T-helper 2 cell treated with Interferon-gamma antibody and Interleukin-4, amounts not matched to agents 100 ng/mL and 5 ng/mL, for 36 hours (primary cell): Measurements from ENCODE around the gene ABCA3. TPM values are rescaled to one million over a fixed set of nuclear protein-coding genes. Genes with fewer than 3 reads are reported as not detected.

Experiments used
- intact Hi-C: fragments of 100-400 bp; cut with micrococcal nuclease; formaldehyde crosslinking; loops from one replicate; pipeline ENCODE4 v1.15.1; 2023
- total RNA-seq: library from RNA; stranded (reverse); gene quantifications from 2 replicates; pipeline ENCODE4 v1.2.3, GENCODE V29; 2022

ABCA3 gene
- total RNA-seq, 1 donor from 2014 or later = 7.0 TPM

DNA sequence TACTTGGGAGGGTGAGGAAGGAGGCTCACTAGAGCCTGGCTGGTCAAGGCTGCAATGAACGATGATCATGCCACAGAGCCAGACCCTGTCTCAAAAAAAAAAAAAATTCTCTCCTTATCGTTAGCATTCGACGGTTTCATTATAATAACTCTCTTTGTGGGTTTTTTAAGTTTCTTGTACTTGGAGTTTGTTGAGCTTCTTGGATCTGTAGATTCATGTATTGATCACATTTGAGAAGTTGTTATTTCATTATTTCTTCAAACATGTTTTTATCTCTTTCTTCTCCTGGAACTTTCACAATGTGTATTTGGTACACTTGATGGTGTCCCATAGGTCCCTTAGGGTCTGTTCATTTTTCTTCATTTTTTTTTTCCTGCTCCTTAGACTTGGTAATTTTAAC is 16.8 kb upstream of the ABCA3 start:
- intact Hi-C loops = no loop called here

DNA sequence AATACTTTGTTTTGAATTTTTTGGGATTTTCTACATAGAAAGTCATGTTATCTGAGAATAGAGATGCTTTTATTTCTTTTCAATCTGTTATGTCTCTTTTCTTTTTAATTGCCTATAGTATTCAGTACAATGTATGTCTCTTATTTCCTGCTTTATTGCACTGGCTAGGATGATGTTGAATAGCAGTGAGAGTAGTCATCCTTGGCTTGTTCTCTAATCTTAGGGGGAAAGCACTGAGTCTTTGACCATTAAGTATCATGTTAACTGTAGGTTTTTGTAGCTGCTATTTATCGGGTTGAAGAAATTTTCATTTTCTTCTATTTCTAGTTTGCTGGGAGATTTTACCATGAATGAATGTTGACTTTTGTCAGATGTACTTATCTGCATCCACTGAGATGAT is 10.0 kb upstream of the ABCA3 start:
- intact Hi-C loops = no loop called here

DNA sequence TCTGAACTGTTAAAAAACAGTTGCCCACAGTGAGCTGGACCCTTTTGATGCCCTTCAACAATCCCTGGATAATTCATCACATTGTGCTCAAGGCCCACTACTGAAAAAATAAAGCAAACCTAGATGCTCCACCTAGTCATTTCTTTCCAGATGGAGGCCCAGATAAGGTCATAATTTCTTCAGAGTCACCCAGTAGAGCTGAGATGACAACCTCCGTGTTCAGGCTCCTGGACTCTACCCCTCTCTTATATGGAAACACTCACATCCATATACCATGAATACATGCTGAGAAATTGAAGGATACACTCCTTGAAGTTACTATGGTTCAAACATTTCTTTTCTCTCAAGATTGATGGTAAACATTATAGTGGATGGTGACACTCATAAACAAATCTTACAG is 2.7 kb upstream of the ABCA3 start:
- intact Hi-C loops = loop anchor here (5.0 kb wide), 1 partner anchor 991 kb away; the partner anchor contains the start of genes GNPTG and TSR3

DNA sequence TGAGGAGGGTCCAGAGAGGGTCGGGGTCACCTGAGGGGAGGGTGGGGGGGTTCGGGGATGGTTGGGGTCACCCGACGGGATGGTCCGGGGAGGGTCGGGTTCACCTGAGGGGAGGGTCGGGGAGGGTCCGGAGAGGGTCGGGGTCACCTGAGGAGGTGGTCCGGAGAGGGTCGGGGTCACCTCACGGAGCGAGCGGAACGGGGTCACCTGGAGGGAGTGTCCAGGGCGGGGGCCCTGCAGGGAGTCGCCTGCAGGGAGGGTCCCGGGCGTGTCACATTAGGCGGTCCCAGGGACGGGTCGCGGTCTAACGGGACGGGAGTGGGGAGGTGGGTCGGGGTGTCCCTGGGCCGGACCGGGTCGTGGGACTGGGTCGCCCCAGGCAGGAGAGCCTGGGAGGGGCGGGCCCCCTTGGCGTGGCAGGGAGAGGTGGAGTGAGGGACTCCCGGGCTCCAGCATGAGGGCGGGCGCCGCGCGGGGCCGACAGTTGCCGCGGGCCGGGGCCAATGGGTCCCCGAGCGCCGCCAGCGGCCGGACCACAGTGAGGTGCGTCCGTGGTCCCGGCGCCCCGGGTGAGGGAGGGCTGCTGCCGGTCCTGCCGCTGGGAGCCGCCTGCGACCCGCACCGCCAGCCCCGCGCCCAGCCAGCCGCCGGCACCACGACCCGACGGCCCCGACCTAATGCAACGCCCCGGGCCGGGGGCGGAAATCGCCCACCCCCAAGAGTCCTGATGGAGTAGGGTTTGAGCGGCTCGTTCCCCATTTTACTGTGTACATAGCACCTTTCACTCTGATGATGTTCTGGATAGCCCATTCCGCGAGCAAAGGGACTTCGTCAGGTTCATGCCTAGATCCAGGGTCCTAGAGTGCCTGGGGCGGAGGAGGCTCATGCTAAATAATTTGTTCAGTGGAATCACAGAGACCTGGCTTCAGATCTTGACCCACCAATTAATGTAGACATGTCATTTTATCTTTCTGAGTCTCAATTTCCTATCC is 1.2 kb upstream of the ABCA3 start:
- intact Hi-C loops = loop anchor here (2.0 to 5.0 kb wide), 3 partner anchors 81 to 989 kb away; partner anchors contain the start of genes GNPTG and TSR3

DNA sequence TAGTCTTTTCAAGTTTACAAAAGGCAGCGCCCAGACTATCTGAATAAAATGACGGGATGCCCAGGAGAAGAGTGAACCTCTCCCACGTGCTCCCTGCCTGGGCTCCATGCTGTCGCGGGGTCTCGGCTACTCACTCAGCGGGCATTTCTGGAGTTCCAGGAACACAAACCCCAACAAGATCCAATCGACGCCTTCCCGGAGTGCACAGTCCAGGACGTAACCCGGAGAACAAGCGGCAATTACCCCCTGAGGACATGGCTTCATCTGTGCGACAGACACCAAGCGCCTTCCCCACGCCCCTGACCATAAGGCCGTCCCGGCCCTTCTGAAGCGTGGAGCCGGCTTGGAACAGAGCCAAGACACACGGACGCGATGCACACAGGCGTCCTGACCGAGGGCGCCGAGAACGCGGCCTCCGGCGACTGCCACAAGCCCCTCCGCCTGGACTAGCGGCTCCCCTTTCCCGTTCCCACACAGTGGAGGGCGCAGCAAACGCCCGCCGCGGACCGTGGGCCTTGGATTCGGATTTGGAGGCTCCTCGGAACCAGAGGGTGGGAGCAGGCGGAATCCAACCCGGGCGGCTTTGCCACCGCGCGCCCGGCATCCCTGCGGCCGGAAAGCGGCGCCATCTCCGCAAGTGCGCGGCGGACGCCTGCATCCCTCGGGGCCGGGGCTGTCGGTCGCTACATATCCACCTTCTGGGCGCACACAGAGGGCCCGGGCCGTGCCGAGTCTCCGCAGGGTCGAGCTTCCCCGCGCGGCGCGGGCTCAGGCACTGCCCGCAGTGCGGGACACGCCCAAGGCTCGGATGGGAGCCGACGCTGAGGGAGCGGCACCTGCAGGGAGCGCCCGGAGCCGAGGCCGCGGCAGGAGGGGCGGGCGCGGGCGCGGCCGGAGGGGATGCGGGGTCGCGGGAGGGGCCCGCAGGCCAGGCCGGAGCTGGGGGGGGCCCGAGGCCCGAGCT is 725 bp downstream of the ABCA3 start:
- intact Hi-C loops = loop anchor here (2.0 to 5.0 kb wide), 3 partner anchors 83 to 988 kb away; partner anchors contain the start of genes GNPTG and TSR3

DNA sequence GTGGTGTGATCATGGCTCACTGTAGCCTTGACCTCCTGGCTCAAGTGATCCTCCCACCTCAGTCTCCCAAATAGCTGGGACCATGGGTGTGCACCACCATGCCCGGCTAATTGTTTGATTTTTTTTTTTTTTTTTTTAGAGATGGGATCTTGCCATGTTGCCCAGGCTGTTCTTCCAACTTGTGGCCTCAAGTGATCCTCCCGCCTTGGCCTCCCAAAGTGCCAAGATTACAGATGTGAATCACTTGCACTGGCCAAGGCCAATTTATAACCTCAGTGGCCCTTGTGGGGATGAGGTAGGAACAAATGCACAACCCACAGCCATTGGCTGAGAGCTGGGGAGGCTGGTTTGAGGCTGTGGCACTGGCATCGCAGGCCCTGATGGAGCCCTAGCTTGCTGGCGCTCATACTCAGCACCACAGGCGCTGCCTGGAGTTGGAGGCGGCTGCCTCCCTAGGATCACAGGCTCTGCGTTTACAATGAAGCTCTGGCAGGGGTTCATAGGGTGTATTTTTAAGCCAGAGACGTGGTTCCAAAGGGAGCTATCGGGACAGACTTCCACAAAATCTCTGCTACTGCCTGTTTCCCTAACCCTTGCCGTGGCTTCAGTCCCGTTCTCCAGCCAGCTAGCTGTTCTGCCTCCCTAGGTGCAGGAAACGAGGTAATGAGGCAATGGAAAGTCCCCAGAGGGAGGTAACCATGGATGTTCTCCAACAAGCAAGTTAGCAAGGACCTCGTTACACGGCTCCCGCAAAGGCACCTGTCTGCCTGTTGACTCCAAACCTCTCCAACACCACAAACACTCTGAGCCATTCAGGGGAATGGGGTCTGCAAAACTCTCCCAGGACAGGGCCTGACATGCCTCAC is 2.9 kb downstream of the ABCA3 start:
- intact Hi-C loops = no loop called here

DNA sequence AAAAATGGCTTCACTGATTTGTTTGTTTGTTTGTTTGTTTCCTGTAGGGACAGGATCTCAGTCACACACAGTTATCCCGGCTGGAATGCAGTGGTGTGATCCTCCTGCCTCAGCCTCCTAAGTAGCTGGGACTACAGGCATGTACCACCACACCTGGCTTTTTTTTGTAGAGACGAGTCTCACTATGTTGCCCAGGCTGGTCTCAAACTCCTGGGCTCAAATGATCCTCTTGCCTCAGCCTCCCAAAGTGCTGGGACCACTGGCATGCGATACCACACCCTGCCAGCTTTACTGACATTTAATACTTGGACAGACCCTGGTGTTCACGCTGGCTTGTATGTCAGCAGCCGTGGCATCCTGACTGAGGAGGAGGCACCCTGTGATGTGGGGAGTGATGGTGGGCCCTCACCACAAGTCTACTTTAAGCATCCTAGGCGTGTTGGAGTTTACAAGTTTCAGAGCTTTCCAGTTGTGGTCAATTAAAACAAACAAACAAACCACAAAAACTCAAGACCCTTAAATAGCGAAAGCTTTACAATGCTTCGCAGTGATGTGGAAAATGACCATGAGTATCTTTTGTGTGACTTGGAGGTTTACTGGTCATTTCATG is 5.1 kb downstream of the ABCA3 start:
- intact Hi-C loops = no loop called here

DNA sequence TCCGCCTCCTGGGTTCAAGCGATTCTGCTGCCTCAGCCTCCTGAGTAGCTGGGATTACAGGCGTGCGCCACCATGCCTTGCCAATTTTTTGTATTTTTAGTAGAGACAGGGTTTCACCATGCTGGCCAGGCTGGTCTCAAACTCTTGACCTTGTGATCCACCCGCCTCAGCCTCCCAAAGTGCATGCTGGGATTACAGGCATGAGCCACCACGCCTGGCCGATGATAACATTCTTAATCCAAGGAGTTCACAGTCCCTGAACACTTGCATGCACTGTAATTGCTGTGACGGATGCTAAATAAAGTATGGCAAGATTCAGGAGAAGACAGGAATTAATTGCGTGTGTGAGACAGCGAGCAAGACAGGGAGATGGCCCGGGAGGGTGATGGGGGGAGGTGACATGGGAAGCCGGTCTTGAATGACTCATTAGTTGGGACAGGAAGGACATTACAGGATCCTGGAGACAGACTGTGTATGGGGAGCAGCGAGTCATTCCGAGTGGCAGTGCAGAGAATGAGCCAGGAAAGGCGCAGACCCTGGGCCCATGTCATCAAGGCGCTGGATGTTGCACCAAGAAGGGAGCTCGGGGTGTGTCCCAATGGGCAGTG is 6.7 kb downstream of the ABCA3 start:
- intact Hi-C loops = no loop called here

DNA sequence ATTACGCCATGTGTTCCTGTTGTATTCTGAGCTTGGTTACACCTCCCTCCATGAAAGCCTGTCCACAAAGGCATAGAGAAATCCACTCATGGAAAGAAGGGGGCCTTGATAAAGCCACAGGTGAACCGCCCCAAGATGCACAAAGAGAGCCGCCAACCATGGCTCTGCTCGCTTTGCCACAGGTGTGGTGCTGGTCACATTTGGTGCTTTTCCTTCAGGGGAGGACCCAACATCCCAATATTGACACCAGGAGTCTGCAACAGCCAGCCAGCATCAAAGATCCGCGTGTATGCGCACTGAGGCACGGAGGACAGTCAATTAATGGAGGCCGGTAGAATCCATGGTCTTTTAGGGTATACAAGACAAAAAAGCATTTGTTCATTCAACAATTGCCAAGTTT is 7.3 kb downstream of the ABCA3 start:
- intact Hi-C loops = no loop called here

DNA sequence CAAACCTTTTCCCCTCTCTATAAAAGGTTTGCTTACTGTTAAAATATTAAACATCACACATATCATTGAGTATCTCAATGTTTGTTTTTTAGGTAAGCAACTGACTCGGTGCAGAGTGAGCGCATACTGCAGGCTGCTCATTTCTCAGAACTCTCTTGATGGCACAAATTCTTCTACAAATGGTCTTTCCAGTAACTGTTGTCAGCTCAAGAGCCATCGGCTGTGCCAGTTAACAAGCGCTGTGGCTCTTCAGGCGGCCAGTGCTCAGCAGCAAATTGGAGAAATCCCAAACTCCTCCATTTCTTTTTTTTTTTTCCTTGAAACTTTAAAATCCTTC is 8.6 kb downstream of the ABCA3 start:
- intact Hi-C loops = no loop called here

DNA sequence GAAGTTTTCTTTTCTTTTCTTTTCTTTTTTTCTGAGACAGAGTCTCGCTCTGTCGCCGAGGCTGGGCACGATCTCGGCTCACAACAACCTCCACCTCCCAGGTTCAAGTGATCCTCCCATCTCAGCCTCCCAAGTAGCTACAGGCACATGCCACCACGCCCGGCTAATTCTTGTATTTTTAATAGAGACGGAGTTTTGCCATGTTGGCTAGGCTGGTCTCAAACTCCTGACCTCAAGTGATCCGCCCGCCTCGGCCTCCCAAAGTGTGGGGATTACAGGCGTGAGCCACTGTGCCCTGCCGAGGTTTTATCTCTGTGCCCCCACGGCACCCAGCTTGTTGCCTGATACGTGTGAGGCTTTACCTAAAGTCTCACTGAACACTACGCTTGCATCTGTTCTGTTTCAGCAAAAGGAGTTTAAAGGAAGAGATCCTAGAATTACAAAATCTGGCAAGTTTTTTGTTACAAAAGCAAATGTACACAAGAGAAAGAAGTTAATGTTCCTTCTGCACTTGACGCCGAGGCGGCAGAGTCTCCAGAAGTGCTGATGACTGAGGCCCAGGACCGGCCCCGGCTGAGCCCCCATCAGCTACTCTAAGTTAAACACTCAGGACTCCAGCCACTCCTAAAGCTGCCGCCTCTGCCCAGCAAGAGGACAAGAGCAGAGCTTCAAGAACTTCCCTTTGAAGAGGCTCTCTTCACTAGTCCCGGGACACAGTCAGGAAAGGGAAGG is 9.2 kb downstream of the ABCA3 start:
- intact Hi-C loops = no loop called here

DNA sequence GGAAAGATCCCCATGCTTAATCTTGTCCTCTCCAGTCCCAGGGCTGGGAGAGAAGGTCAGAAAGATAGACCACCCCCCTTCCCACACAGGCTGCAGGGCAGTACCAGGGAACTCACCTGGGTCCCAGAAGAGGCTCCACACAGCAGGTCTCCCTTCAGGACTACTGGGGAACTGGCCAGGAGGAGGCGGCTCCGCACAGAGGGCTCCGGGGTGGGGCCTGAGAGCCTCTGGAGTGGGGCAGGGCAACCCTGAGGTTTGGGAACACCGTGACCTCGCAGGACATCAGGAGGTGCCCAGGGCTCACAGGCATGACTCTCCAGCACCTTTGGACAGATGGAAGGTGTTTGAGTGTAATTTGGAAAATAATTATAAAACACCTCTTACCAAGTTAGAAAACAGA is 11.0 kb downstream of the ABCA3 start:
- intact Hi-C loops = no loop called here

DNA sequence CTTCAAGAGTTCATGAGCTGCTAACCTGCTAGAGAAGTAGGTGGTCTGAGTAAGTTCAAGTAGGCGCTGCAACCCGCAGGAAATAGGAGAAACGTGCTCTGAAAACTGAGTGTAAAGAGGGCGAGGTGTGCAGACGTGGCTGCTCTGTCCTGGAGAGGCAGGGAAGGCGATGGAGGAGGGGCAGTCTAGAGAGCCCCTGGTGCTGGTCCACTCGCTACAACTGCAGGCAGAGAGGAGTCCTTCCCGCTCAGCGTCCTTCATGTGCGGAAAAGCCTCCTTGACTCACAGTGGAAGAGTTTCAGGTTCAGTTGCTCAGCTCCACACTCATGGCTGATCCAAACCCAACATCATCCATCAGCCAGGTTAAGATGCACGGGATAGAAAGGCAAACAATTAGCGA is 12.1 kb downstream of the ABCA3 start:
- intact Hi-C loops = no loop called here

DNA sequence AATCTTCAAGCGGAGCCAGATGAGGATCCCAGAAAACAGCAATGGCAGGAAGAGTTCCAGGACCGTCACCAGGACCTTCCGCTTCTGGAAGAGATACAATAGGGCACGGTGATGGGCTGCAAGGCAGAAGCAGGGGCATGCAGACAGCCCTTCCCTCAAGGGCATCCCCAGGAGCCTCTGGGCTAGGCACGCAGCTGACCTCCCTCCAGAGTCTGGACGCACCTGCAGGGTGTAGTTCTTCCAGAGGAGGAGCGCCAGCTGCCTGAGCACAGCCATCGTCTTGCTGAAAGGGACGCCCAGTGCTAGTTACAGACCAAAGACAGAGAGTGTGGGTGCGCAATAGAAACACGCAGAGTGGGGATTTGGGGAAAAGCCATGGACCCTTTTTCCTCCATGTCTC is 14.3 kb downstream of the ABCA3 start:
- intact Hi-C loops = no loop called here

DNA sequence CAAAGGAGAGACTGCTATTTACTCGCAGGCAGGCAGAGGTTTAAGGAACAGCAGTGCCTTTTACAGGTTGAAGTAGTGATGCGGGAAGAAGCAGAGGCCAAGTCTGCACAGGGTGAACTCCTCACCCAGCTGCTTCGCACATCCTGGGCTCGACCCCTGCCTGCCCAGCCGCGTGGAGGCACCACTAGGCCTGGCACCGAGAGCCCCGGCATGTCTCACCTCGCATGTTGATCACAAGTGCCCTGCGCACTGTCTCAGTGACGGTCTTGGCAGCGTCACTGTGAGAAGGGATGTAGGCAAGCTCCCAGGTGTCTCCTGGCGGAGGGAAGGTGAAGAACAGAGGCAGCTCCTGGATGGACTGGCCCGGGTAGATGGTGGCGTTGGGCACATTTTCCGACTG is 14.7 kb downstream of the ABCA3 start:
- intact Hi-C loops = no loop called here

DNA sequence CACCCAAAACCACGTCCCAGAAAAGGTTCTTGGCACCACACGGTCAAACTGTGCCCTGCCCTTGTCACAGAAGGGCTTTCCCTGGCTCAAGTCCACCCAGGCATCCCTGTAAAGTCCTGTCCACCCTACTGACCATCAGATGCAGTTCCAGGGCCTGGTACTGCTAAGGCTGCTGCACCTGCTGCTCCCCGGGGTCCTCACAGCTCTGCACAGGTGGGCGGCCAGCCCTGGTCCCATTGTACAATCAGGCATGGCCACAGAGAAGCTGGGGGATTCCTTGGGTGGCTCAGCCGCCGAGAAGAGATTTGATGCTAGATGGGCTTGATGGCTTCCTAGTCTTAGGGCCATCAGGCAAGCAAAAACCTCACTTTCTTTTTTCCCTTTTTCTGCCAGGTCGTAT is 15.3 kb downstream of the ABCA3 start:
- intact Hi-C loops = no loop called here

DNA sequence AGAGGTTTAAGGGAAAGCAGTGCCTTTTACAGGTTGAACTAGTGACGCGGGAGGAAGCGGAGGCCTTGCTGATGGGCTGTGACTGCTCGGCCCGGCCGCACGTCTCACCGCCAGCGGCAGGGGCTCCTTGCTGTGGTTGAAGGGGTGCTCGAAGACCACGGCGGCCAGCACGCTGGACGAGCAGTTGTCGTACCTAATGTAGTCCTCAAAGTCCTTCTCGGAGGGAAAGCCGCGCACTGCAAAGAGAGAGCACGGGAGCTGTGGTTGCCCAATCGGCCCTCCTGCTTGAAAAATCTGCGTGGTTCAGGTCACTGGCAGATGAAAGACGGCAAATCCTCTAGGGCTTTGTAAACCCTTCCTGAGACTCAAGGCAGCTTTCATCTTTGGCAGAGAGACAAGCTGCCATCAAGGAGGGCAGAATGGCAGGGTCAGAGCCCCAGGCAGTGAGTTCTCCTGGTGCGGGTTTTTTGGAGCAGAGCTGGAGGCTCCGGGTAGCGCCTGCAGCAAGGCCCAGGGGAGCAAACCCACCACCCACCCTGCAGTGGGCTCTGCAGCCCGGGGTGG is 16.1 kb downstream of the ABCA3 start:
- intact Hi-C loops = no loop called here

DNA sequence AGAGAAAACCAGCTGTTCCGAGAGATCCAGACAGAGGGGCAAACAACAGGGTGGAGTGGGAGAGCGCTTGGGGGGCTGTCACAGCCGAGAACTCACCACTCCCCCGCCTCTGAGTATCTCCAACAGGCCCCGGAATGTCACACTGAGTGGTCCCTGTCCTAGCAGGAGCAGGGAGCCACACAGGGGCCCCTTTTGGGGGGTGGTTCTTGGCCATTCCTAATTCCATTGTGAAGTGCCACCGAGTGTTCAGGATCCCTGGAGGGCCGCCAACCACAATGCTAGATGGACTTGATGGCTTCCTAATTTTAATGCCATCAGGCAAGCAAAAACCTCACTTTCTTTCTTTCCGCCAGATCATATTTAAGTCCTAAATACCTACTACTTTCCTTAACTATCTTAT is 16.8 kb downstream of the ABCA3 start:
- intact Hi-C loops = no loop called here

DNA sequence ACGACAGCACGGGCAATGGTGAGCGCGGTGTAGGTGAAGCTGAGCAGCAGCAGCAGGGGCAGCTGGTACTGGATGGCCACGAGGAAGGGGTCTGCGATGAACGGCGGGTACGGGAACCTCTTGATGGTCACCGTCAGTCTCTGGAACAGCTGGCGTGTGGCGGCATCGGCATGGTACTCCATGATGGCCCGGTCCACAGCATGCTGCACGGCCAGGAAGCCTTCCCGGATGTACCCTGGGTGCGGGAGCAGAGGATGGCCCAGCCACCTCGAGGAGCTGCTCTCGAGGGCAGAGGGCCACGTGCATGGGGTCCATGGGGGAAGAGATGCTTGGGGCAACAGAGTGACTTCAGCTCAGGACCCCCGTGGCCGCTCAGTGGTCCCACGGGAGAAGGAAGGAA is 20.9 kb downstream of the ABCA3 start:
- intact Hi-C loops = no loop called here
